ENCODE measurements around the gene SLC6A18. TPM values are rescaled to one million over a fixed set of nuclear protein-coding genes. Genes with fewer than 3 reads are reported as not detected.

The SLC6A18 gene
- total and polyA plus RNA-seq, 2 of the 13 experiments (the other 11 are each of a cell fraction or from before 2014, with no cell fraction given) = not detected

DNA sequence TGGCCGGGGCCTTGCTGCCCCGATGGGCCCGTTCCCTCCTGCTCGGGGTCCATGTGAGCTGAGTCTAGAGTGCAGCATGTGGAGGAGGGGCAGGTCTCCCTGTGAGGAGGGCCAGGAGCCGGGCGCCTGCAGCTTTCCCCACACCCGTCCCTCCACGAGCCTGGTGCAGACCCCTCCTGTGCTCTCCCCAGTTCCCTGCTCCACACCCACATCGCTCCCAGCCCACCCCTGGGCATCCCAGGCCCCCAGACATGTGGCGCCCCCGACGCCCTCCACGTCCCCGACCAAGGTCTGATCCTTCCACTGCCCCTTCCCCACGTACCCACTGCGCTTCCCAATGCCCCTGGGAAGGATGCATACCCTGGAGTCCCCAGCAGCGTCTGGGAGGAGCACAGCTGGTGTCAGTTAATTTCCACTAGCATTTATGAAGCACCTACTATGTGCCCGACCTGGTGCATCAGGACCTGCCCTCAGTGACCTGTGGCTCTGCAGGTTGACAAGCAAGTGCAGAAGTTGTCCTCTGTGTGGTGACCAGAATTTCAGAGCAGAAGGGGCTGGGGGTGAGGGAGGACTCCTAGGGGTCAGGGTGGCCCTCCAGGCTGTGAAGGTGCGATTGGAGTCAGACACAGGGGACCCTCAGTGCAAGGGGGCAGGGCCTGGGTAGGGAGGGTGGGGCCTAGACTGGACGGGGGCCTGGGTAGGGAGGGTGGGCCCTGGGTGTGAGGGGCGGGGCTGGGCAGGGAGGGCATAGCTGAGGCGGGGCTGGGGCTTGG is 10.8 kb upstream of the SLC6A18 start:
- POLR2A ChIA-PET = no interaction called here
- Histone ChIP-seq H3K4me2 (ENCODE audit: low read depth, low read length) (no peak overlapping the region), H3K79me2 (ENCODE audit: insufficient read depth, low read length) (no peaks in the 10 kb centered on the region), H3K9me3 (ENCODE audit: low read length) (no peaks in the 10 kb centered on the region), H3K4me1 (ENCODE audit: insufficient read depth, low read length) (no peaks in the 10 kb centered on the region), H3K27me3 (ENCODE audit: control insufficient read depth in 1 of 2, insufficient read depth in 2 of 2, low read length in 2 of 2) (peaks cover 5 to 26% of the 10 kb centered on the region in 2 experiments; a peak in 4 of 5 replicates), H4K20me1 (ENCODE audit: insufficient read depth, low read length) (no peaks in the 10 kb centered on the region), H3K4me3 (replicated peaks in 1 of 3; ENCODE audit: insufficient read depth in 1 of 3, low read depth in 2 of 3, low read length in 3 of 3) (no peak overlapping the region), H3K36me3 (replicated peaks in 1 of 2; ENCODE audit: control insufficient read depth in 1 of 2, insufficient read depth in 2 of 2, low read length in 2 of 2) (no peaks in the 10 kb centered on the region), H3K9ac (ENCODE audit: insufficient read depth, low read depth, low read length) (no peak overlapping the region), H2AFZ (ENCODE audit: low read length) (no peak overlapping the region), H3K27ac (ENCODE audit: extremely low read length, insufficient read depth, low read length) (no peak overlapping the region)
- intact Hi-C loops (cut with micrococcal nuclease; ENCODE audit: unreplicated experiment) (no loop called here), in situ Hi-C loops (cut with HindIII; ENCODE audit: extremely low pct_ligation_motif_present, low pct_unique_long_range_greater_than_20kb) (no loop called here)
- DNase-seq (ENCODE audit: low spot score) = no peak
- BruUV-seq (replicated peaks) = no TSS peak
- no peak for ATAC-seq
- FAIRE-seq = no peak
- CTCF ChIA-PET (ENCODE audit: low intra/inter-chr PET ratio, low total read pairs) = no interaction called here
- 42% methylated on average over 7 of the region's 22 CpGs for WGBS (ENCODE audit: low lambda C conversion rate)
- TF ChIP-seq MTF2 (CRISPR knock-in tag; IDR thresholded peaks at IDR 0.05; ENCODE audit: borderline replicate concordance) (no peak), SRSF4 (IDR thresholded peaks at IDR 0.05; ENCODE audit: low read depth, low read length, poor library complexity, severe bottlenecking) (no peak), ATF4 (CRISPR knock-in tag; IDR thresholded peaks at IDR 0.05) (no peak), ATM (IDR thresholded peaks at IDR 0.05; ENCODE audit: borderline replicate concordance) (no peak), NFE2L1 (CRISPR knock-in tag; IDR thresholded peaks at IDR 0.05; ENCODE audit: borderline replicate concordance) (no peak), TFDP1 (CRISPR knock-in tag; IDR thresholded peaks at IDR 0.05; ENCODE audit: borderline replicate concordance) (no peak), NKX3-1 (CRISPR knock-in tag; IDR thresholded peaks at IDR 0.05) (no peak), ZNF33A (CRISPR knock-in tag; IDR thresholded peaks at IDR 0.05; ENCODE audit: borderline replicate concordance) (no peak), ZNF800 (CRISPR knock-in tag; IDR thresholded peaks at IDR 0.05) (no peak), ZBTB14 (CRISPR knock-in tag; IDR thresholded peaks at IDR 0.05) (no peak)
- TF ChIP-seq, protein P1, sequence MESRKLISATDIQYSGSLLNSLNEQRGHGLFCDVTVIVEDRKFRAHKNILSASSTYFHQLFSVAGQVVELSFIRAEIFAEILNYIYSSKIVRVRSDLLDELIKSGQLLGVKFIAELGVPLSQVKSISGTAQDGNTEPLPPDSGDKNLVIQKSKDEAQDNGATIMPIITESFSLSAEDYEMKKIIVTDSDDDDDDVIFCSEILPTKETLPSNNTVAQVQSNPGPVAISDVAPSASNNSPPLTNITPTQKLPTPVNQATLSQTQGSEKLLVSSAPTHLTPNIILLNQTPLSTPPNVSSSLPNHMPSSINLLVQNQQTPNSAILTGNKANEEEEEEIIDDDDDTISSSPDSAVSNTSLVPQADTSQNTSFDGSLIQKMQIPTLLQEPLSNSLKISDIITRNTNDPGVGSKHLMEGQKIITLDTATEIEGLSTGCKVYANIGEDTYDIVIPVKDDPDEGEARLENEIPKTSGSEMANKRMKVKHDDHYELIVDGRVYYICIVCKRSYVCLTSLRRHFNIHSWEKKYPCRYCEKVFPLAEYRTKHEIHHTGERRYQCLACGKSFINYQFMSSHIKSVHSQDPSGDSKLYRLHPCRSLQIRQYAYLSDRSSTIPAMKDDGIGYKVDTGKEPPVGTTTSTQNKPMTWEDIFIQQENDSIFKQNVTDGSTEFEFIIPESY (CRISPR knock-in tag; IDR thresholded peaks at IDR 0.05) = no peak
- TF ChIP-seq, protein P2, sequence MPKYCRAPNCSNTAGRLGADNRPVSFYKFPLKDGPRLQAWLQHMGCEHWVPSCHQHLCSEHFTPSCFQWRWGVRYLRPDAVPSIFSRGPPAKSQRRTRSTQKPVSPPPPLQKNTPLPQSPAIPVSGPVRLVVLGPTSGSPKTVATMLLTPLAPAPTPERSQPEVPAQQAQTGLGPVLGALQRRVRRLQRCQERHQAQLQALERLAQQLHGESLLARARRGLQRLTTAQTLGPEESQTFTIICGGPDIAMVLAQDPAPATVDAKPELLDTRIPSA (CRISPR knock-in tag; IDR thresholded peaks at IDR 0.05; ENCODE audit: borderline replicate concordance) = no peak

Measured in HepG2 (cell line).